PC-9 (cell line): ENCODE results near the gene C10orf105.

Source experiments
- EZH2 ChIP-seq: fragments of 200-600 bp; sonication (generic); IDR thresholded peaks from 2 replicates; pipeline ENCODE4 v1.8.0; 2017; ENCODE audit warnings: antibody characterized with exemption, low read depth
- TF ChIP-seq, protein P1 (sequence below): fragments of 200-600 bp; sonication (generic); conservative IDR thresholded peaks from 2 replicates; pipeline ENCODE4 v1.6.1; 2017; ENCODE audit warnings: mixed run types, antibody characterized with exemption, mild to moderate bottlenecking, moderate library complexity

DNA sequence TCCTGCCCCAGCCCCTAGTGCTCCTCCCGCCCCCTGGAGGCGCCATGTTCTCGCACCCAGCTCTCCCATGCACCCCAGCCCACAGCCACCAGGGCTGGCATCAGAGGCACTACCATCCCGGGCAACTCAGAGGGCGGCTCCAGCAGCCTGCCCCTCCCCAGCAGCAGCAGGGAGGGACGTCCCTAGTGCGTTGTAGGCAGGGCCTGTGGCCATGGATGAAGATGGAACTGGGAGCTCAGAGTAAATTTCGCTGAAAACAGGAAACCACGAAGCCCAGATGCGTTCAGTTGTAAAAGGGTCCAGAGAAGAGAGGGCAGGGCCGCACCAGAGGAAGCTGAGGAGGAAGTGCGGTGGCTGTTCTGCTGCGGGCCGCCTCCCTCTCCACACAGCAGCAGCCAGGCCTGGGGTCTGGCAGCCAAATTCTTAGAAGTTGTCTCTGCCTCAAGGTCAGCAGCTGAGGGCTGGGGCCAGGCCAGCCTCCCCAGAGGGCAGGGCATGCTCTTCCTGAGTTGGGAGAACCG lies 29.2 kb upstream of the C10orf105 start:
- TF ChIP-seq, protein P1, sequence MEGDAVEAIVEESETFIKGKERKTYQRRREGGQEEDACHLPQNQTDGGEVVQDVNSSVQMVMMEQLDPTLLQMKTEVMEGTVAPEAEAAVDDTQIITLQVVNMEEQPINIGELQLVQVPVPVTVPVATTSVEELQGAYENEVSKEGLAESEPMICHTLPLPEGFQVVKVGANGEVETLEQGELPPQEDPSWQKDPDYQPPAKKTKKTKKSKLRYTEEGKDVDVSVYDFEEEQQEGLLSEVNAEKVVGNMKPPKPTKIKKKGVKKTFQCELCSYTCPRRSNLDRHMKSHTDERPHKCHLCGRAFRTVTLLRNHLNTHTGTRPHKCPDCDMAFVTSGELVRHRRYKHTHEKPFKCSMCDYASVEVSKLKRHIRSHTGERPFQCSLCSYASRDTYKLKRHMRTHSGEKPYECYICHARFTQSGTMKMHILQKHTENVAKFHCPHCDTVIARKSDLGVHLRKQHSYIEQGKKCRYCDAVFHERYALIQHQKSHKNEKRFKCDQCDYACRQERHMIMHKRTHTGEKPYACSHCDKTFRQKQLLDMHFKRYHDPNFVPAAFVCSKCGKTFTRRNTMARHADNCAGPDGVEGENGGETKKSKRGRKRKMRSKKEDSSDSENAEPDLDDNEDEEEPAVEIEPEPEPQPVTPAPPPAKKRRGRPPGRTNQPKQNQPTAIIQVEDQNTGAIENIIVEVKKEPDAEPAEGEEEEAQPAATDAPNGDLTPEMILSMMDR, result no peak
- no peak for TF ChIP-seq EZH2
